ENCODE data around the gene PRM2. TPM values are rescaled to one million over a fixed set of nuclear protein-coding genes. Genes with fewer than 3 reads are reported as not detected.

The PRM2 gene
- total and polyA plus RNA-seq, 12 donors: not detected

DNA sequence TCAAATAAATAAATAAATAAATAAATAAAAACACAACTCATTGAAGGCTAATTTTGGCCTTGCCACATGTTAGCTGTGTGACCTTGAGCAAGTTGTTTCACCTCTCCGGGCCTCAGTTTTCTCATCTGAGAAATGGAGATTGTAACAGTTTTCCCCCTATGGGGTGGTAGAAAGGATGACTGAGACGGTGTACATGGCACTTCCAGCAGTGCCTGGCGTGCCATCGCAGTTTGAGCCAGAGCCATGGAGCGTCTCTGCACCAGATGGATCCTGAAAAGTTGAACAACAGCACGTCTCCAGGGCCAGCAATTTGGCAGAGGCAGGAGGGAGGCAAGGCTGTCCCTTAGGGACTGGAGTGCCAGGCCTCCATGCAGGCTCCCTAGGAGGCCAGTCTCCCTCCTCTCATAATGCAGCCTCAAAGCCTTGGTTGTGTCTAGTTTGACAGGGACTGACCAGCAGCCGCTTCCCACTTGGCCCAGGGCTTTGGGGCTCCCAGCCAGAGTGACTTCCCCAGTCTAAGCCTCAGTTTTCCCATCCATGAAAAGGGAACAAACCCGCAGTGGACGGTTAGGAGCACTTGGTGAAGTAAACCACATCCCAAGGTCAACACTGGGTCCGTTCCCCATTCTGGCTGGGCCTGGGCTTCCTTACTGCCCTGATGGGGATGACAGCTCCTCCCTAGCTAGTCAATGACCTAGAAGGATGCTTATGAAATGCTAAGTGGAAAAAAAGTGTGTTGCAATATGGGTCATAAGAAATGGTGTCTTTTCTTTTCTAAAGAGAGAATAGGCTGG is 39.6 kb downstream of the PRM2 start:
- Histone ChIP-seq H3K4me3 (no peak overlapping the region), H3K27me3 (peaks cover 0 to 9% (median 0%) of the 10 kb centered on the region in 7 donors), H3K4me1 (peaks cover 0 to 63% (median 9%) of the 10 kb centered on the region in 9 donors), H3K9me3 (no peaks in the 10 kb centered on the region), H3K36me3 (no peaks in the 10 kb centered on the region), H3K27ac (no peak overlapping the region)
- WGBS, 2 donors: 75 to 79% methylated on average over 10 of the region's 10 CpGs
- no peak for DNase-seq
- intact Hi-C loops (cut with DNase I): loop anchor here in 1 of 10 donors (10.0 kb wide), 1 partner anchor 62 kb away; no protein-coding TSS in a partner anchor
- TF ChIP-seq, protein P1, sequence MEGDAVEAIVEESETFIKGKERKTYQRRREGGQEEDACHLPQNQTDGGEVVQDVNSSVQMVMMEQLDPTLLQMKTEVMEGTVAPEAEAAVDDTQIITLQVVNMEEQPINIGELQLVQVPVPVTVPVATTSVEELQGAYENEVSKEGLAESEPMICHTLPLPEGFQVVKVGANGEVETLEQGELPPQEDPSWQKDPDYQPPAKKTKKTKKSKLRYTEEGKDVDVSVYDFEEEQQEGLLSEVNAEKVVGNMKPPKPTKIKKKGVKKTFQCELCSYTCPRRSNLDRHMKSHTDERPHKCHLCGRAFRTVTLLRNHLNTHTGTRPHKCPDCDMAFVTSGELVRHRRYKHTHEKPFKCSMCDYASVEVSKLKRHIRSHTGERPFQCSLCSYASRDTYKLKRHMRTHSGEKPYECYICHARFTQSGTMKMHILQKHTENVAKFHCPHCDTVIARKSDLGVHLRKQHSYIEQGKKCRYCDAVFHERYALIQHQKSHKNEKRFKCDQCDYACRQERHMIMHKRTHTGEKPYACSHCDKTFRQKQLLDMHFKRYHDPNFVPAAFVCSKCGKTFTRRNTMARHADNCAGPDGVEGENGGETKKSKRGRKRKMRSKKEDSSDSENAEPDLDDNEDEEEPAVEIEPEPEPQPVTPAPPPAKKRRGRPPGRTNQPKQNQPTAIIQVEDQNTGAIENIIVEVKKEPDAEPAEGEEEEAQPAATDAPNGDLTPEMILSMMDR (IDR thresholded peaks at IDR 0.05): no peak
- no peak for ATAC-seq

DNA sequence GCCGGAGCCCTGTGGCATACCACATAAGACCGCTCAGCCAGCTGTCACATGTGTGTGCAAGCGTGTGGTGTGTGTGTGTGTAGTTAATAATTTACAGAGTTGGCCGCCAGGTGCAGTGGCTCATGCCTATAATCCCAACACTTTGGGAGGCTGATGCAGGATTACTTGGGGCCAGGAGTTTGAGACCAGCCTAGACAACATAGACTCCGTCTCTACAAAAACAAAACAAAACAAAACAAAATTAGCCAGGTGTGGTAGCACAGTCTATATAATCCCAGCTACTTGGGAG is 40.6 kb downstream of the PRM2 start:
- no peak overlapping the region for H3K4me3 ChIP-seq
- no peak for ATAC-seq
- WGBS, 2 donors: 75 to 83% methylated on average over 5 of the region's 5 CpGs
- H3K4me1 ChIP-seq: peaks cover 0 to 65% (median 9%) of the 10 kb centered on the region in 9 donors
- TF ChIP-seq, protein P1 (IDR thresholded peaks at IDR 0.05): no peak
- no peak for DNase-seq
- no peaks in the 10 kb centered on the region for H3K9me3 ChIP-seq
- peaks cover 0 to 9% (median 0%) of the 10 kb centered on the region in 7 donors for H3K27me3 ChIP-seq
- H3K36me3 ChIP-seq: no peaks in the 10 kb centered on the region
- intact Hi-C loops (cut with DNase I): loop anchor here in 1 of 10 donors (10.0 kb wide), 1 partner anchor 61 kb away; no protein-coding TSS in a partner anchor
- no peak overlapping the region for H3K27ac ChIP-seq

GRCh38 chr16:11234884-11235702 is 41.2 kb downstream of the PRM2 start:
- 83 to 84% methylated on average over 13 of the region's 13 CpGs for WGBS, 2 donors
- TF ChIP-seq, protein P1 (IDR thresholded peaks at IDR 0.05): no peak
- DNase-seq (no peak), ATAC-seq (peak in 2 of 8 donors; percentile 34 to 65)
- intact Hi-C loops (cut with DNase I): loop anchor here in 2 of 10 donors (5.0 to 10.0 kb wide), 2 partner anchors 53 to 60 kb away; no protein-coding TSS in a partner anchor
- H3K4me3 ChIP-seq: no peak overlapping the region
- H3K27me3 ChIP-seq: peaks cover 0 to 9% (median 0%) of the 10 kb centered on the region in 7 donors
- peaks cover 0 to 59% (median 9%) of the 10 kb centered on the region in 9 donors for H3K4me1 ChIP-seq
- H3K9me3 ChIP-seq: no peaks in the 10 kb centered on the region
- H3K27ac ChIP-seq: peak overlapping the region in 1 of 10 donors; percentile 89
- H3K36me3 ChIP-seq: no peaks in the 10 kb centered on the region

DNA sequence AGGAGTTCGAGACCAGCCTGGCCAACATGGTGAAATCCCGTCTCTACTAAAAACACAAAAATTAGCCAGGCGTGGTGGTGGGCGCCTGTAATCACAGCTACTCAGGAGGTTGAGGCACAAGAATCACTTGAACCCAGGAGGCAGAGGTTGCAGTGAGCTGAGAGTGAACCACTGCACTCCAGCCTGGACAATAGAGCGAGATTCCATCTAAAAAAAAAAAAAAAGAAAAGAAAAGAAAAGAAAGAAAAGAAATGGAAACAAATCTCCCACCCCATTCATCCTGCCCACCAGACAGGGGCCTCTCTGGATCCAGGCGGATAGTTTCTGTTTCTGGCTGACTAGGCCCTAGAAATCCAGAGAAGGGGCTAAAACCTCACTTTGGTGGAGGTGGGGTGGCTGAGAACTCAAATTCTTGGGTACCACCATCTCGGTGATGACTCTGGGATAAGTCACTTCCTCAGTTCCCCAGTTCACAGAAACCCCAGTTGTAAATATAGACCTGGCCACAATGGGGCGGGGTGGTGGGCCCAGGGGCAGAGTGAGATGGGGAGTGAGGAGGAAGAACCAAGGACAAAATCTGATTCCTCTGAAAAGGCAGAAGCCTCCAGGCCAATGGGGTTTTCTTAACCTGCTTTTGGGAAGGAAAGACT is 42.4 kb downstream of the PRM2 start:
- H3K36me3 ChIP-seq: no peaks in the 10 kb centered on the region
- ATAC-seq (no peak), DNase-seq (no peak)
- H3K27me3 ChIP-seq: peaks cover 0 to 9% (median 0%) of the 10 kb centered on the region in 7 donors
- peak overlapping the region in 1 of 10 donors; percentile 89 for H3K27ac ChIP-seq
- TF ChIP-seq, protein P1 (IDR thresholded peaks at IDR 0.05): no peak
- H3K4me1 ChIP-seq: peaks cover 0 to 56% (median 9%) of the 10 kb centered on the region in 9 donors
- 89 to 93% methylated on average over 8 of the region's 8 CpGs for WGBS, 2 donors
- intact Hi-C loops (cut with DNase I): loop anchor here in 2 of 10 donors (5.0 to 10.0 kb wide), 2 partner anchors 52 to 59 kb away; no protein-coding TSS in a partner anchor
- H3K9me3 ChIP-seq: no peaks in the 10 kb centered on the region
- H3K4me3 ChIP-seq: peak overlapping the region in 1 of 10 donors; percentile 32

All from heart right ventricle (tissue), 16 donors.